ENCODE results near the gene FAM193B.

FAM193B gene

GRCh38 chr5:177474846-177475562 lies 79.4 kb downstream of the FAM193B start:
- ChIA-PET POLR2A (no interaction called here), CTCF (interaction anchor here (0.7 to 7.0 kb wide), 5 partner anchors 11 to 26 kb away, joined by 3 to 62 read pairs (median 40); no protein-coding TSS in a partner anchor)
- Histone ChIP-seq H3K9me3 (ENCODE audit: control extremely low read depth in 1 of 5, control insufficient read depth in 4 of 5, insufficient read depth in 2 of 5, low read depth in 1 of 5, low read length in 4 of 5) (no peaks in the 10 kb centered on the region), H3K27me3 (replicated peaks in 2 of 5; ENCODE audit: control insufficient read depth in 4 of 5, insufficient read depth in 5 of 5, low read length in 4 of 5) (no peaks in the 10 kb centered on the region), H3K4me3 (ENCODE audit: control insufficient read depth in 1 of 7, extremely low read depth in 1 of 7, insufficient read depth in 4 of 7, low read depth in 2 of 7, low read length in 6 of 7) (no peak overlapping the region), H3K4me1 (ENCODE audit: control extremely low read depth in 1 of 4, control insufficient read depth in 4 of 4, insufficient read depth in 4 of 4, low read length in 3 of 4) (peaks cover 0 to 57% (median 52%) of the 10 kb centered on the region in 4 experiments), H3K27ac (ENCODE audit: insufficient read depth in 1 of 2, low read depth in 1 of 2, low read length in 2 of 2, poor library complexity in 1 of 2, severe bottlenecking in 2 of 2) (no peak overlapping the region), H3K36me3 (ENCODE audit: control insufficient read depth in 4 of 4, insufficient read depth in 4 of 4, low read length in 3 of 4) (no peaks in the 10 kb centered on the region)
- DNase-seq: peak in 2 of 3 donors; percentile 47 to 54
- 26% methylated on average over 3 of the region's 4 CpGs for WGBS (ENCODE audit: insufficient coverage)

- H3K36me3 ChIP-seq (ENCODE audit: control insufficient read depth in 4 of 4, insufficient read depth in 4 of 4, low read length in 3 of 4): no peaks in the 10 kb centered on the region
- H3K4me3 ChIP-seq (ENCODE audit: control insufficient read depth in 1 of 7, extremely low read depth in 1 of 7, insufficient read depth in 4 of 7, low read depth in 2 of 7, low read length in 6 of 7): peak overlapping the region in 1 of 7 experiments; percentile 76
- POLR2A ChIA-PET: no interaction called here
- DNase-seq: no peak
- WGBS (ENCODE audit: insufficient coverage): 90% methylated on average over 6 of the region's 7 CpGs
- H3K9me3 ChIP-seq (ENCODE audit: control extremely low read depth in 1 of 5, control insufficient read depth in 4 of 5, insufficient read depth in 2 of 5, low read depth in 1 of 5, low read length in 4 of 5): no peaks in the 10 kb centered on the region
- H3K4me1 ChIP-seq (ENCODE audit: control extremely low read depth in 1 of 4, control insufficient read depth in 4 of 4, insufficient read depth in 4 of 4, low read length in 3 of 4): peaks cover 0 to 48% (median 42%) of the 10 kb centered on the region in 4 experiments
- H3K27me3 ChIP-seq (replicated peaks in 2 of 5; ENCODE audit: control insufficient read depth in 4 of 5, insufficient read depth in 5 of 5, low read length in 4 of 5): no peaks in the 10 kb centered on the region
- no peak overlapping the region for H3K27ac ChIP-seq (ENCODE audit: insufficient read depth in 1 of 2, low read depth in 1 of 2, low read length in 2 of 2, poor library complexity in 1 of 2, severe bottlenecking in 2 of 2)
- CTCF ChIA-PET: no interaction called here
Measured at GRCh38 chr5:177474002-177474476, 80.3 kb downstream of the FAM193B start.

GRCh38 chr5:177473443-177474001 lies 80.8 kb downstream of the FAM193B start, which contains the start of gene DBN1:
Gene DBN1 (minus strand): TSS chr5:177473634. CDS start chr5:177473521, 113 bp downstream.
- Histone ChIP-seq H3K27ac (ENCODE audit: insufficient read depth in 1 of 2, low read depth in 1 of 2, low read length in 2 of 2, poor library complexity in 1 of 2, severe bottlenecking in 2 of 2) (peak within 1 kb of the TSS in 1 of 2 experiments; percentile 5), H3K9me3 (ENCODE audit: control extremely low read depth in 1 of 5, control insufficient read depth in 4 of 5, insufficient read depth in 2 of 5, low read depth in 1 of 5, low read length in 4 of 5) (no peaks in the 10 kb centered on the region), H3K27me3 (replicated peaks in 2 of 5; ENCODE audit: control insufficient read depth in 4 of 5, insufficient read depth in 5 of 5, low read length in 4 of 5) (no peaks in the 10 kb centered on the region), H3K4me3 (ENCODE audit: control insufficient read depth in 1 of 7, extremely low read depth in 1 of 7, insufficient read depth in 4 of 7, low read depth in 2 of 7, low read length in 6 of 7) (peak within 1 kb of the TSS; percentile 15 to 76 (median 58)), H3K4me1 (ENCODE audit: control extremely low read depth in 1 of 4, control insufficient read depth in 4 of 4, insufficient read depth in 4 of 4, low read length in 3 of 4) (peaks cover 0 to 43% (median 38%) of the 10 kb centered on the region in 4 experiments), H3K36me3 (ENCODE audit: control insufficient read depth in 4 of 4, insufficient read depth in 4 of 4, low read length in 3 of 4) (peaks cover 0 to 2% (median under 1%) of the 10 kb centered on the region in 4 experiments)
- POLR2A ChIA-PET: no interaction called here
- DNase-seq: peak in 1 of 3 donors; percentile 36
- CTCF ChIA-PET: interaction anchor here (0.8 to 1.3 kb wide), 3 partner anchors 16 to 34 kb away, joined by 3 to 7 read pairs (median 3); no protein-coding TSS in a partner anchor
- WGBS (ENCODE audit: insufficient coverage): 3% methylated on average over 25 of the region's 69 CpGs

- H3K27ac ChIP-seq (ENCODE audit: insufficient read depth in 1 of 2, low read depth in 1 of 2, low read length in 2 of 2, poor library complexity in 1 of 2, severe bottlenecking in 2 of 2): peak overlapping the region in 1 of 2 experiments; percentile 5
- peaks cover 0 to 36% (median 32%) of the 10 kb centered on the region in 4 experiments for H3K4me1 ChIP-seq (ENCODE audit: control extremely low read depth in 1 of 4, control insufficient read depth in 4 of 4, insufficient read depth in 4 of 4, low read length in 3 of 4)
Measured at GRCh38 chr5:177472460-177473442, 81.6 kb downstream of the FAM193B start.

GRCh38 chr5:177471610-177472356 lies 82.6 kb downstream of the FAM193B start:
- 86% methylated on average over 11 of the region's 14 CpGs for WGBS (ENCODE audit: insufficient coverage)
- no peak for DNase-seq
- Histone ChIP-seq H3K36me3 (ENCODE audit: control insufficient read depth in 4 of 4, insufficient read depth in 4 of 4, low read length in 3 of 4) (peaks cover 0 to 16% (median 8%) of the 10 kb centered on the region in 4 experiments), H3K9me3 (ENCODE audit: control extremely low read depth in 1 of 5, control insufficient read depth in 4 of 5, insufficient read depth in 2 of 5, low read depth in 1 of 5, low read length in 4 of 5) (no peaks in the 10 kb centered on the region), H3K27me3 (replicated peaks in 2 of 5; ENCODE audit: control insufficient read depth in 4 of 5, insufficient read depth in 5 of 5, low read length in 4 of 5) (no peaks in the 10 kb centered on the region), H3K4me1 (ENCODE audit: control extremely low read depth in 1 of 4, control insufficient read depth in 4 of 4, insufficient read depth in 4 of 4, low read length in 3 of 4) (peaks cover 0 to 34% (median 29%) of the 10 kb centered on the region in 4 experiments), H3K27ac (ENCODE audit: insufficient read depth in 1 of 2, low read depth in 1 of 2, low read length in 2 of 2, poor library complexity in 1 of 2, severe bottlenecking in 2 of 2) (no peak overlapping the region), H3K4me3 (ENCODE audit: control insufficient read depth in 1 of 7, extremely low read depth in 1 of 7, insufficient read depth in 4 of 7, low read depth in 2 of 7, low read length in 6 of 7) (peak overlapping the region in 4 of 7 experiments; percentile 4 to 76 (median 57))
- ChIA-PET CTCF (interaction anchor here (0.7 to 1.9 kb wide), 10 partner anchors 8 to 163 kb away, joined by 3 to 12 read pairs (median 7); no protein-coding TSS in a partner anchor), POLR2A (interaction anchor here (1.4 kb wide), 1 partner anchor 17 kb away, joined by 4 read pairs; no protein-coding TSS in a partner anchor)

More at GRCh38 chr5:177472460-177473442, 81.6 kb downstream of the FAM193B start:
- CTCF ChIA-PET: interaction anchor here (0.7 to 1.9 kb wide), 9 partner anchors 9 to 164 kb away, joined by 3 to 12 read pairs (median 5); no protein-coding TSS in a partner anchor
- Histone ChIP-seq H3K4me3 (ENCODE audit: control insufficient read depth in 1 of 7, extremely low read depth in 1 of 7, insufficient read depth in 4 of 7, low read depth in 2 of 7, low read length in 6 of 7) (peak overlapping the region in 6 of 7 experiments; percentile 36 to 76 (median 60)), H3K36me3 (ENCODE audit: control insufficient read depth in 4 of 4, insufficient read depth in 4 of 4, low read length in 3 of 4) (peaks cover 0 to 6% (median 2%) of the 10 kb centered on the region in 4 experiments), H3K27me3 (replicated peaks in 2 of 5; ENCODE audit: control insufficient read depth in 4 of 5, insufficient read depth in 5 of 5, low read length in 4 of 5) (no peaks in the 10 kb centered on the region), H3K9me3 (ENCODE audit: control extremely low read depth in 1 of 5, control insufficient read depth in 4 of 5, insufficient read depth in 2 of 5, low read depth in 1 of 5, low read length in 4 of 5) (no peaks in the 10 kb centered on the region)
- 3% methylated on average over 34 of the region's 93 CpGs for WGBS (ENCODE audit: insufficient coverage)
- peak; percentile 59 to 88 (median 85) for DNase-seq
- POLR2A ChIA-PET: interaction anchor here (1.4 kb wide), 1 partner anchor 17 kb away, joined by 4 read pairs; no protein-coding TSS in a partner anchor
